A673 (cell line): ENCODE results near the gene BACE2.

Experiments used
- EZH2 ChIP-seq: fragments of 200-600 bp; sonication (generic); IDR thresholded peaks from 2 replicates; pipeline ENCODE4 v1.6.1; 2017; ENCODE audit warnings: borderline replicate concordance, low read depth, mild to moderate bottlenecking, mixed read lengths, antibody characterized with exemption, low read length; ENCODE audit not compliant: poor library complexity, severe bottlenecking
- TF ChIP-seq, protein P1 (sequence below): fragments of 300-800, 200-600 bp; sonication (generic); conservative IDR thresholded peaks from 2 replicates; pipeline ENCODE4 v1.5.1; 2017; ENCODE audit warnings: low read depth, mild to moderate bottlenecking, antibody characterized with exemption, low read length, moderate library complexity, mixed read lengths

DNA sequence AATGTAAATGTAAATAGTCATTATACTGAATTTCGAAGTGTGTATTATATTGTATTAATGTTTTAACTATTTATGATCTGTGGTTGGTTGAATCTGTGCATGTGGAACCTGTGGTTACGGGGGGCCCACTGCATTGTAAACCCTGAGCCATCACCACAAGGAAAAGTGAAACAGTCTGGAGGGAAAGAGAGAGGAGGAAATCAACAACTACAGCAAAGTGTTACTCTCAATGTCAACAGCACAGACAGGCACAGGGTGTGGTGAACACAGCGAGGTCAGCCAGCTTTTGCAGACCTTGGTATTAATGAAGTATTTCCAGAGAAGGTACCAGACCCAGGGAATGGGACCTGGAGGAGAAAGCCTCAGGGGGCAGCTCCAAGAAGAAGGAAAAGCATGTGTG, 37.1 kb upstream of the BACE2 start:
- TF ChIP-seq, protein P1, sequence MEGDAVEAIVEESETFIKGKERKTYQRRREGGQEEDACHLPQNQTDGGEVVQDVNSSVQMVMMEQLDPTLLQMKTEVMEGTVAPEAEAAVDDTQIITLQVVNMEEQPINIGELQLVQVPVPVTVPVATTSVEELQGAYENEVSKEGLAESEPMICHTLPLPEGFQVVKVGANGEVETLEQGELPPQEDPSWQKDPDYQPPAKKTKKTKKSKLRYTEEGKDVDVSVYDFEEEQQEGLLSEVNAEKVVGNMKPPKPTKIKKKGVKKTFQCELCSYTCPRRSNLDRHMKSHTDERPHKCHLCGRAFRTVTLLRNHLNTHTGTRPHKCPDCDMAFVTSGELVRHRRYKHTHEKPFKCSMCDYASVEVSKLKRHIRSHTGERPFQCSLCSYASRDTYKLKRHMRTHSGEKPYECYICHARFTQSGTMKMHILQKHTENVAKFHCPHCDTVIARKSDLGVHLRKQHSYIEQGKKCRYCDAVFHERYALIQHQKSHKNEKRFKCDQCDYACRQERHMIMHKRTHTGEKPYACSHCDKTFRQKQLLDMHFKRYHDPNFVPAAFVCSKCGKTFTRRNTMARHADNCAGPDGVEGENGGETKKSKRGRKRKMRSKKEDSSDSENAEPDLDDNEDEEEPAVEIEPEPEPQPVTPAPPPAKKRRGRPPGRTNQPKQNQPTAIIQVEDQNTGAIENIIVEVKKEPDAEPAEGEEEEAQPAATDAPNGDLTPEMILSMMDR: no peak
- no peak for TF ChIP-seq EZH2
